GM12872 (cell line): ENCODE data around the gene ZFTA.

Source experiments
- TF ChIP-seq, protein P1 (sequence below): IDR thresholded peaks from 3 replicates; pipeline ENCODE4 v1.5.1; 2011; ENCODE audit warnings: low read depth, mild to moderate bottlenecking, low read length, moderate library complexity; ENCODE audit not compliant: insufficient read depth

ZFTA gene

DNA sequence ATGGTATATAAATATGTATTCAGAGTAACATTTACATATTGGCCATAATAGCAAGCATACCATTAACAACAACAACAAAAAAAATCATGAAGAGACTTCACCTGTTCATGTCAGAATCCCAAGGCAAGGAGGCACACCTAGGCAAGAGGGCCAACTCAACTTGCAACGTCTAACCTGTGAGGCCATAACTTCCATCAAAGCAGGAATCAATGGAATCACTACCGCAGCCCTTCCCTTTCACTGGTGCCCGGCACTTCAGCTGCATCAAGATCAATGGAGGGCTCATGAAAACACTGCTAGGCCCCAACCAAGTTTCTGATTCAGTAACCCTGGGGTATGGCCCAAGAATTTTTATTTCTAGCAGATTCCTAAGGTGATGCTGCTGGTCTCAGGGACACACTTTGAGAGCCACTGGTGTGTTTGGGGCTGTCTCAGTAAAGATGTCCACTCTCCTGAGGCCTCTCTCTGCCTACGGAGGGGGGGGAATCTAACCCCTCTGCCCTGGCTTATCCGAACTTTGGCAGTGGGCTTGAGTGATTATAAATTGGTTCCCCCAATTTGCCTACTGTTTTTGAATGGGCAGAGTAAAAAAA is 8.0 kb downstream of the ZFTA start:
- TF ChIP-seq, protein P1, sequence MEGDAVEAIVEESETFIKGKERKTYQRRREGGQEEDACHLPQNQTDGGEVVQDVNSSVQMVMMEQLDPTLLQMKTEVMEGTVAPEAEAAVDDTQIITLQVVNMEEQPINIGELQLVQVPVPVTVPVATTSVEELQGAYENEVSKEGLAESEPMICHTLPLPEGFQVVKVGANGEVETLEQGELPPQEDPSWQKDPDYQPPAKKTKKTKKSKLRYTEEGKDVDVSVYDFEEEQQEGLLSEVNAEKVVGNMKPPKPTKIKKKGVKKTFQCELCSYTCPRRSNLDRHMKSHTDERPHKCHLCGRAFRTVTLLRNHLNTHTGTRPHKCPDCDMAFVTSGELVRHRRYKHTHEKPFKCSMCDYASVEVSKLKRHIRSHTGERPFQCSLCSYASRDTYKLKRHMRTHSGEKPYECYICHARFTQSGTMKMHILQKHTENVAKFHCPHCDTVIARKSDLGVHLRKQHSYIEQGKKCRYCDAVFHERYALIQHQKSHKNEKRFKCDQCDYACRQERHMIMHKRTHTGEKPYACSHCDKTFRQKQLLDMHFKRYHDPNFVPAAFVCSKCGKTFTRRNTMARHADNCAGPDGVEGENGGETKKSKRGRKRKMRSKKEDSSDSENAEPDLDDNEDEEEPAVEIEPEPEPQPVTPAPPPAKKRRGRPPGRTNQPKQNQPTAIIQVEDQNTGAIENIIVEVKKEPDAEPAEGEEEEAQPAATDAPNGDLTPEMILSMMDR = no peak

DNA sequence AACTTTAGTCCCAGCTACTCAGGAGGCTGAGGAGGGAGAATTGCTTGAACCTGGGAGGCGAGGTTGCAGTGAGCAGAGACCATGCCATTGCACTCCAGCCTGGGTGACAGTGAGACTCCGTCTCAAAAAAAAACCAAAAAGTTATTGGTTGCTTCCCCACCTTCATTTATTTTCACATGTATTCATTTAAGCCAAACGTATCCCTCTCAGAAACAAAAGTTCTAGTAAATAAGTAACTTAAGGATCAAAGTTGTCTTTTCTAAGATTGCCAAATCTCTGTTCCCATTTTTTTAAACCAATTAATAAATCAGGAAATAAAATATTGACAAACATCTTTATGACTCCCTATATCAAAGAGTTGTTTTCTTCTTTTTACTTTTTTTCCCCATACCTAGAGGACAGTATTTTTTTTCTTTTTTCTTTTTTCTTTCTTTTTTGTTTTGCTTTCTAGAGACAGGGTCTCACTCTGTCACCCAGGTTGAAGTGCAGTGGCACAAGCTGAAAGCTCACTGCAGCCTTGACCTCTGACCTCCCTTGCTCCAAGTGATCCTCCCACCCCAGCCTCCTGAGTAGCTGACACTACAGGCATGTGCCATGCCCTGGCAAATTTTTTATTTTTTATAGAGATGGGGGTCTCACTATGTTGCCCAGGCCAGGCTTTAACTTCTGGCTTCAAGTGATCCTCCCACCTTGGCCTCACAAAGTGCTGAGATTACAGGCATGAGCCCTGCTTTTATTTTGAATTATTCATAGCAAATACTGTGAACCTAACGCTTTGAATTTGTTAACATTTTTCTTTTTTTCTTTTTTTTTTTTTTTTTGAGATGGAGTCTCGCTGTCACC is 11.4 kb downstream of the ZFTA start:
- TF ChIP-seq, protein P1 = no peak

DNA sequence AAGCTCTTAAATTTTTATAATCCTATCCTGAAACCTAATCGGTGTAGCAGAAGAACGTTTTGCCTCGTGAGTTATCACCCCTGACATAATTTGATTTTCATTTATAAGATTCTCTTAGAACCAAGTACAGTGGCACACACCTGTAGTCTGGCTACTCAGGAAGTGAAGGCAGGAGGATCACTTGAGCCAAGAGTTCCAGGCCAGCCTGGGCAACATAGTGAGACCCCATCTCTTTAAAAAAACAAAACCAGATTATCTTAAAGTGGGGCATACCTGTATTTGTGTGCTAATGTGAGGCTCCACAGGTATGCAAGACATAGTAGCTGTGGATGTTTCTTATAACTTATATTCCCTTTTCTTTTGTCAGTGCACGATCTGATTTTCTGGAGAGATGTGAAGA is 19.0 kb downstream of the ZFTA start:
- TF ChIP-seq, protein P1 = no peak

DNA sequence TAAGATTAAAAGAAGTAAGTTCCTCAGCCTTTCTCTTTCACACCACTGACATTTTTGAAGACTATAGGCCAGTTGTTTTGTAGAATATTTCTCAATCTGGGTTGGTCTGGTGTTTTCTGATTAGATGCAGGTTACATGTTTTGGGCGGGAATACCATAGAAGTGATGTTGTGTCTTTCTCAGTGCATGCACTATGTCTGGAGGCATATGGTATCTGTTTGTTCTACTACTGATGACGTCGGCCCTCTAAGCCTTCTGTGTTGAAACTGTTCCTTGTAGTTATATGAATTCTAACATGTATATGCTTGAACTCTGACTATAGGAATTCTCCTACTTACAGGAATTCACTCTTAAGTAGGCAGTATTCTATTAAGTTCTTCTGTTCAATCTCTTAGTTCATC is 21.6 kb downstream of the ZFTA start:
- TF ChIP-seq, protein P1 = no peak

DNA sequence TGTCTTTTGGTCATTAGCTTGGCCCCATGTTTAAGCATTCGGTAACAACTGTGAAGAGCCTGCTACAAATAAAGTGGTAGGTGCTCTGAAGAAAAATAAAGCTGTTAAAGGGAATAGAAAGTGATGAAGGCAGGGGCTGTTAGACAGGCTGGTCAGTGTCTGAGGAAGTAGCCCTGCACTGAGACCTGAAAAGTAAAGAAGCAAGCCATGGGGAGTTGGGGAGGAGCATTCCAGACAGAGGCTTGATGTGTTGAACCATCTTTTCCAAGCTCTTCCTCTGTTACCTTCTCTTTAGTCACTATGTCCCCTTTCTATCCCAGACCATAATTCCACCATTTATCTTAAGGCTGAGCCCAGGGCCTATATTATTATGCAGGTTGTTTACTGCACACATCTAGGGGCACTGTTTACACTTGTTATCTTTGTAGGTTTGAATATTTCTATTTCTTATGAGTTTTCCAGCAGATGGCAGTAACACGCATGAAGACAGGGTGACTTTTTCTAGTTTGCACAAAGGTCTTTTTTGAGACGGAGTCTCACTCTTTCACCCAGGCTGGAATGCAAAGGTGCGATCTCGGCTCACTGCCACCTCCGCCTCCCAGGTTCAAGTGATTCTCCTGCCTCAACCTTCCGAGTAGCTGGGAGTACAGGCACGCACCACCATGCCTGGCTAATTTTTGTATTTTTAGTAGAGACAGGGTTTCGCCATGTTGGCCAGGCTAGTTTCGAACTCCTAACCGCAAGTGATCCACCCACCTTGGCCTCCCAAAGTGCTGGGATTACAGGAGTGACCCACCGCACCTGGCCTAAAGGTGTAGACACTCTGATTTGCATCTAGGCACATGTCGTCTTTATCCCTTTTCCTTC is 23.0 kb downstream of the ZFTA start:
- TF ChIP-seq, protein P1 = peak; percentile 6; the same call in 1 of the 3 replicates

DNA sequence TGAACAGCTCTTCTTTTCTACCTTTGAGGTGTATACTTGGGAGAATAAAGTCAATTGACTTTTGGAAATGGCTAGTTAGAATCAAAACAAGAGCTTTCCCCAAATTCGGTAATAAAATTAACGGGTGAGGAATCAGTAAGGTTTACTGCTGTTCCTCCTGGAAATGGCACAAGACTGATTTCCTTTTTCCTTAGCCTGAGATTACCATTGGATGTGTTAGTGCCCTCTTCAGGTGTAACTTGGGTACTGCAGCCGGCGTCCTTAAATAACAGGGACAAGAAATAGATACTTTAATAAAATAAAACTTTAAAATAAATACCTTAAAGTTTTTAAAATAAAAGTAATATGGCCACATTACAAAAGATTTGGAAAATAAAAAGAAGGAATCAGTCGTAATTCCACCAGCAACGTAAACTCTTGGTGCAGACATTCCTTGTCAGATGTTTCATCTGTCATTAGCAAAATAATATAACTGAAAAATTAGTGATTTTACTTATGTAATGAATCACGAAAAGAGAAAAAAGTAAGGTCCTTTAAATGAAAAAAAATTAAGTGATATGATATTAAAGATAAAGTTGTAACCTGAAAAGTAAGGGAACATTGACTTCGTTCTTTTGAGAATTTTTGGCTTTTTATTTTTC is 29.7 kb downstream of the ZFTA start:
- TF ChIP-seq, protein P1 = peak; percentile 79

DNA sequence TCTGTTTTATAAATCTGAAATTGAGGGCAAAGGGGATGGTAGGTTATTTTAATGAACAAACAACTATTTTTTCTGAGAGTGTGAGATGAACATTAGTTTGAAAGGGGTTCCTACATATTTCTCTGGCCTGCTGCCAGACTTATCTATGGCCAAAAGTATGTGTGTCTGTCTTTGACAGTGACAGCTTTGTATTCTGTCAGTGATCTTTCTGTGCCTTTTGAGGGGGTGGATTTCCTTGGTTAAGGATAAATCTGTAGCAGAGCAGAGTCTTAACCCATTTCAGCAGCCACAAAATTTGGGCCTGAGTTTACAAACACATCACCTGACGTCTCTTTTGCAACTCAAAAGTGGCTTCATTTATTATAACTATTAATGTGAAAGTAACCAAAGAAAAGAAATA is 30.9 kb downstream of the ZFTA start:
- TF ChIP-seq, protein P1 = no peak
